Measurements from ENCODE around the gene ACER1.
A peak's percentile ranks its signal among the peaks of the same experiment; 100 is the strongest.

ACER1 gene

GRCh38 chr19:6272411-6272791 lies 61.0 kb downstream of the ACER1 start:
- Histone ChIP-seq H3K36me3 (replicated peaks; ENCODE audit: low read depth, low read length) (peaks cover 24% of the 10 kb centered on the region), H3K9ac (ENCODE audit: low read length) (no peak overlapping the region), H2AFZ (ENCODE audit: low read depth, low read length) (no peak overlapping the region), H3K4me1 (ENCODE audit: low read length) (peaks cover 5% of the 10 kb centered on the region), H4K20me1 (ENCODE audit: insufficient read depth, low read length) (peaks cover 80% of the 10 kb centered on the region), H3K27ac (ENCODE audit: low read length) (no peak overlapping the region), H3K9me3 (ENCODE audit: insufficient read depth, low read length) (no peaks in the 10 kb centered on the region), H3K4me2 (ENCODE audit: low read length) (no peak overlapping the region), H3K79me2 (ENCODE audit: low read length) (peaks cover 97% of the 10 kb centered on the region), H3K27me3 (ENCODE audit: low read depth, low read length) (no peaks in the 10 kb centered on the region), H3K4me3 (ENCODE audit: low read length) (no peak overlapping the region)
- TF ChIP-seq, protein P1, sequence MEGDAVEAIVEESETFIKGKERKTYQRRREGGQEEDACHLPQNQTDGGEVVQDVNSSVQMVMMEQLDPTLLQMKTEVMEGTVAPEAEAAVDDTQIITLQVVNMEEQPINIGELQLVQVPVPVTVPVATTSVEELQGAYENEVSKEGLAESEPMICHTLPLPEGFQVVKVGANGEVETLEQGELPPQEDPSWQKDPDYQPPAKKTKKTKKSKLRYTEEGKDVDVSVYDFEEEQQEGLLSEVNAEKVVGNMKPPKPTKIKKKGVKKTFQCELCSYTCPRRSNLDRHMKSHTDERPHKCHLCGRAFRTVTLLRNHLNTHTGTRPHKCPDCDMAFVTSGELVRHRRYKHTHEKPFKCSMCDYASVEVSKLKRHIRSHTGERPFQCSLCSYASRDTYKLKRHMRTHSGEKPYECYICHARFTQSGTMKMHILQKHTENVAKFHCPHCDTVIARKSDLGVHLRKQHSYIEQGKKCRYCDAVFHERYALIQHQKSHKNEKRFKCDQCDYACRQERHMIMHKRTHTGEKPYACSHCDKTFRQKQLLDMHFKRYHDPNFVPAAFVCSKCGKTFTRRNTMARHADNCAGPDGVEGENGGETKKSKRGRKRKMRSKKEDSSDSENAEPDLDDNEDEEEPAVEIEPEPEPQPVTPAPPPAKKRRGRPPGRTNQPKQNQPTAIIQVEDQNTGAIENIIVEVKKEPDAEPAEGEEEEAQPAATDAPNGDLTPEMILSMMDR (IDR thresholded peaks at IDR 0.05; ENCODE audit: low read depth, low read length): no peak
- TF ChIP-seq EZH2phosphoT487 (IDR thresholded peaks at IDR 0.05; ENCODE audit: low read depth): no peak

GRCh38 chr19:6271721-6272410 lies 61.5 kb downstream of the ACER1 start:
- Histone ChIP-seq H3K27me3 (ENCODE audit: low read depth, low read length) (no peaks in the 10 kb centered on the region), H3K9ac (ENCODE audit: low read length) (no peak overlapping the region), H3K4me2 (ENCODE audit: low read length) (no peak overlapping the region), H3K4me3 (ENCODE audit: low read length) (no peak overlapping the region), H3K9me3 (ENCODE audit: insufficient read depth, low read length) (no peaks in the 10 kb centered on the region), H3K36me3 (replicated peaks; ENCODE audit: low read depth, low read length) (peaks cover 22% of the 10 kb centered on the region), H3K27ac (ENCODE audit: low read length) (no peak overlapping the region), H3K79me2 (ENCODE audit: low read length) (peaks cover 97% of the 10 kb centered on the region), H2AFZ (ENCODE audit: low read depth, low read length) (no peak overlapping the region), H3K4me1 (ENCODE audit: low read length) (no peaks in the 10 kb centered on the region), H4K20me1 (ENCODE audit: insufficient read depth, low read length) (peaks cover 76% of the 10 kb centered on the region)
- TF ChIP-seq, protein P1 (IDR thresholded peaks at IDR 0.05; ENCODE audit: low read depth, low read length): no peak
- TF ChIP-seq EZH2phosphoT487 (IDR thresholded peaks at IDR 0.05; ENCODE audit: low read depth): no peak

DNA sequence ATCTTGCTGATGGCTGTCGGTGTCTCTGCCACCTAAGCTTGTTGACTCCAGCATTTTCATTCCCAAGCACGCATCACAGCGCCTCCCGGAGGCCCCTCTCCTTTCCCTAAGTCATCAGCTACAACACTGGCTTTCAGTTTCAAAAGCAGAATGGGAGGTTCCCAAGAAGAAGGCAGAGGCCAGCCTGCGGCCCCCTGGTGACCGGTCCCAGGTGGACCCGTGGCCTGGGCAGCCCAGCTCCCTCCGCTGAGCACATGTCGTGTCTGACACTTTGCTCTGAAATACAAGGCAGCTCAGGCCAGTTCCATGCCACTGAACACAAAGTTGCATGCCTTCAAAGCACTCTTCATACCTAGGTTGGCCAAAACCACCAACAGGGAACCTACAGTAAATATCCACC lies 62.2 kb downstream of the ACER1 start:
- Histone ChIP-seq H3K36me3 (replicated peaks; ENCODE audit: low read depth, low read length) (peaks cover 25% of the 10 kb centered on the region), H3K27me3 (ENCODE audit: low read depth, low read length) (no peaks in the 10 kb centered on the region), H3K9me3 (ENCODE audit: insufficient read depth, low read length) (no peaks in the 10 kb centered on the region), H3K4me2 (ENCODE audit: low read length) (no peak overlapping the region), H3K4me3 (ENCODE audit: low read length) (no peak overlapping the region), H3K4me1 (ENCODE audit: low read length) (no peaks in the 10 kb centered on the region), H3K79me2 (ENCODE audit: low read length) (peaks cover 97% of the 10 kb centered on the region), H2AFZ (ENCODE audit: low read depth, low read length) (no peak overlapping the region), H3K9ac (ENCODE audit: low read length) (no peak overlapping the region), H4K20me1 (ENCODE audit: insufficient read depth, low read length) (peaks cover 70% of the 10 kb centered on the region), H3K27ac (ENCODE audit: low read length) (no peak overlapping the region)
- no peak for TF ChIP-seq EZH2phosphoT487 (IDR thresholded peaks at IDR 0.05; ENCODE audit: low read depth)
- TF ChIP-seq, protein P1 (IDR thresholded peaks at IDR 0.05; ENCODE audit: low read depth, low read length): peak; percentile 21; the same call in 1 of the 2 replicates

GRCh38 chr19:6270822-6271221 lies 62.6 kb downstream of the ACER1 start:
- Histone ChIP-seq H3K4me1 (ENCODE audit: low read length) (no peaks in the 10 kb centered on the region), H4K20me1 (ENCODE audit: insufficient read depth, low read length) (peaks cover 66% of the 10 kb centered on the region), H3K9ac (ENCODE audit: low read length) (no peak overlapping the region), H3K36me3 (replicated peaks; ENCODE audit: low read depth, low read length) (peaks cover 23% of the 10 kb centered on the region), H3K4me3 (ENCODE audit: low read length) (no peak overlapping the region), H3K79me2 (ENCODE audit: low read length) (peaks cover 97% of the 10 kb centered on the region), H3K27me3 (ENCODE audit: low read depth, low read length) (no peaks in the 10 kb centered on the region), H3K27ac (ENCODE audit: low read length) (no peak overlapping the region), H3K9me3 (ENCODE audit: insufficient read depth, low read length) (no peaks in the 10 kb centered on the region), H2AFZ (ENCODE audit: low read depth, low read length) (no peak overlapping the region), H3K4me2 (ENCODE audit: low read length) (no peak overlapping the region)
- TF ChIP-seq, protein P1 (IDR thresholded peaks at IDR 0.05; ENCODE audit: low read depth, low read length): no peak
- TF ChIP-seq EZH2phosphoT487 (IDR thresholded peaks at IDR 0.05; ENCODE audit: low read depth): no peak
